ENCODE data around the gene WDR5. TPM values are rescaled to one million over a fixed set of nuclear protein-coding genes. Genes with fewer than 3 reads are reported as not detected.

Gene WDR5
- total and polyA plus RNA-seq, 2 experiments from 2014 or later, result 21.0 to 25.9 TPM

DNA sequence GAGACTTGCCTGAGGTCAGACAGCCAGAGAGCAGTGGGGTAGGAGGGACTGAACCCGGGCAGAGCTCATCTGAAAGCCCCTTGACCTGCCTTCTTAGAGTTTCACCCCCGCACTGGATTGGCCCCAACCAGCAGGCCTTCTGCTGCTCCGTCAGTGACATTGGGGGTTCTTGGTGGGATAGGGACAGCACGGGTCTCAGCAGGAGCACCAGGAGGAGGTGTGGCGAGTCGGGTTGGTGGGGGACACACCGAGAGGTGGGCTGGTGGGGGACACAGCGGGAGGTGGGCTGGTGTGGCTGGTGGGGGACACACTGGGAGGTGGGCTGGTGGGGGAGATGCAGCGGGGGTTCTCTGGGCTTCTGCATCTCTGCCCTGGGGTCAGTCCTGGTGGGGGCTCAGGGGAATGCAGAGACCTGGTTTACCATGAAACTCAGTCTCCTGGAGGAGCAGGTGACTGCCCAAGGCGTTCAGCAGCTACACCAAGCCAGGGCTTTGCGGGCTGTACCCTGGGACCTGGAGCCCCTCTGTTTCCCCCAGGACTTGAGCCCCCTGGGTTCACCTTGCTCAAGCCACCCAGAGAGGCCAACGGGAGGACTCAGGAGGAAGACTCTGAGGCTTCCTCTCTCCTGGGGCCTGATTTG is 56.5 kb downstream of the WDR5 start:
- Histone ChIP-seq H3K79me2 (ENCODE audit: insufficient read depth) (no peaks in the 10 kb centered on the region), H3K27ac (no peak overlapping the region), H3K4me3 (no peak overlapping the region), H4K20me1 (ENCODE audit: insufficient read depth) (no peaks in the 10 kb centered on the region), H3K9me3 (ENCODE audit: low read depth) (no peaks in the 10 kb centered on the region), H3K4me2 (ENCODE audit: unreplicated experiment) (no peak overlapping the region), H3K9ac (no peak overlapping the region), H3K36me3 (ENCODE audit: low read depth) (no peaks in the 10 kb centered on the region), H3K4me1 (ENCODE audit: insufficient read depth) (no peaks in the 10 kb centered on the region), H3K27me3 (replicated peaks; ENCODE audit: insufficient read depth) (peaks cover 16% of the 10 kb centered on the region), H3F3A (ENCODE audit: insufficient read depth) (no peaks in the 10 kb centered on the region), H3K9me2 (ENCODE audit: insufficient read depth) (no peaks in the 10 kb centered on the region), H2AFZ (no peak overlapping the region)
- DNase-seq, result no peak
- 61 to 67% methylated on average over 7 to 11 of the region's 12 CpGs for WGBS, 2 experiments (ENCODE audit: low coverage in 1 of 2, low lambda C conversion rate in 2 of 2, missing lambda C conversion rate in 2 of 2)
- TF ChIP-seq EZH2 (IDR thresholded peaks at IDR 0.05; ENCODE audit: insufficient read depth, poor library complexity, severe bottlenecking), result no peak
- no peak for TF ChIP-seq EZH2phosphoT487 (IDR thresholded peaks at IDR 0.05; ENCODE audit: insufficient read depth, low read depth)
- in situ Hi-C loops (cut with MboI), result no loop called here

DNA sequence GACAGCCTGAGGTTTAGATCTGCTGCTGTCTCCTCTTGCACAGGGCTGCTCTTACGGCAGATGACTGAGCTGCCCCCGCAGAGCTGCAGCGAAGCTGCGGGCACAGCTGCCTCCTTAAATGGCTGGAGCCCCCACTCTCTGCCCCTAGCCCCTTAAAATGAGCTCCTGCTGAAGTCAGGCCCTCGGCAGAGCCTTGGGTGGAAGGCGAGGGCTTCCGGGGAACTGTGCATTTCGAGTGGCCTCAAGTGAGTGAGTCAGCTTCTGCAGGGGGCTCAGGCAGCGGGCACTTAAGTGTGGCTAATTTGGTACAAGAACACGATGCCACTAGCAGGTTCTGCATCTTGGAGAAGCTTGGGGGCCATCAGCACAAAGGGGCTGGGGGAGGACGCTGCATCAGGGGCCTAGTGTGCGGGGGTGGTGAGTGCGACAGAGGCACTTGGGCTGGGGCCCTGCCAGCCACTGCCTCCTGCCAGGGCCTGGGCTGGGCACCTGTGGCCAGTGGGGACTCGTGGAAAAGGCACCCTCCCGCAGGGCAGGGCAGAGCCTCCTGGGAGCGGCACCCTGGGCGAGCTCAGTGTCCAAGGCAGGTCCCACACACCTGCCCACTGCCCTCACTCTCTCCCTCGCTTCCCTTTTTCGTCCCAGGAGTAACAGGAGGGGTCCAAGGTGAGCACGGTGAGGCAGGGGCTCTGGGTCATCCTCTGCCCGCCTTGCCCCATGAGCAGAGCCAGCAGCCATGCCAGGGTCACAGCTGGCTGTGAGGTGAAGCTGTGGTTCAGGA is 57.3 kb downstream of the WDR5 start:
- Histone ChIP-seq H3K27ac (no peak overlapping the region), H3K79me2 (ENCODE audit: insufficient read depth) (no peaks in the 10 kb centered on the region), H4K20me1 (ENCODE audit: insufficient read depth) (no peaks in the 10 kb centered on the region), H3K27me3 (replicated peaks; ENCODE audit: insufficient read depth) (peaks cover 16% of the 10 kb centered on the region; the same call in 1 of the 2 replicates), H3K9me2 (ENCODE audit: insufficient read depth) (no peaks in the 10 kb centered on the region), H3K9ac (no peak overlapping the region), H3K4me1 (ENCODE audit: insufficient read depth) (no peaks in the 10 kb centered on the region), H2AFZ (no peak overlapping the region), H3K36me3 (ENCODE audit: low read depth) (no peaks in the 10 kb centered on the region), H3K4me2 (ENCODE audit: unreplicated experiment) (no peak overlapping the region), H3K4me3 (no peak overlapping the region), H3F3A (ENCODE audit: insufficient read depth) (no peaks in the 10 kb centered on the region), H3K9me3 (ENCODE audit: low read depth) (no peaks in the 10 kb centered on the region)
- TF ChIP-seq EZH2phosphoT487 (IDR thresholded peaks at IDR 0.05; ENCODE audit: insufficient read depth, low read depth) (no peak), EZH2 (IDR thresholded peaks at IDR 0.05; ENCODE audit: insufficient read depth, poor library complexity, severe bottlenecking) (no peak)
- 63 to 70% methylated on average over 19 to 21 of the region's 21 CpGs for WGBS, 2 experiments (ENCODE audit: low coverage in 1 of 2, low lambda C conversion rate in 2 of 2, missing lambda C conversion rate in 2 of 2)
- in situ Hi-C loops (cut with MboI), result no loop called here
- DNase-seq, result no peak

GRCh38 chr9:134193912-134194535 is 58.1 kb downstream of the WDR5 start:
- Histone ChIP-seq H3K36me3 (ENCODE audit: low read depth) (no peaks in the 10 kb centered on the region), H4K20me1 (ENCODE audit: insufficient read depth) (no peaks in the 10 kb centered on the region), H3K27me3 (replicated peaks; ENCODE audit: insufficient read depth) (peaks cover 11% of the 10 kb centered on the region; the same call in 1 of the 2 replicates), H3K4me3 (no peak overlapping the region), H3K4me1 (ENCODE audit: insufficient read depth) (no peaks in the 10 kb centered on the region), H3K9me3 (ENCODE audit: low read depth) (no peaks in the 10 kb centered on the region), H2AFZ (no peak overlapping the region), H3F3A (ENCODE audit: insufficient read depth) (no peaks in the 10 kb centered on the region), H3K27ac (no peak overlapping the region), H3K9me2 (ENCODE audit: insufficient read depth) (no peaks in the 10 kb centered on the region), H3K79me2 (ENCODE audit: insufficient read depth) (no peaks in the 10 kb centered on the region), H3K9ac (no peak overlapping the region), H3K4me2 (ENCODE audit: unreplicated experiment) (no peak overlapping the region)
- in situ Hi-C loops (cut with MboI), result no loop called here
- DNase-seq, result no peak
- TF ChIP-seq EZH2 (IDR thresholded peaks at IDR 0.05; ENCODE audit: insufficient read depth, poor library complexity, severe bottlenecking), result no peak
- no peak for TF ChIP-seq EZH2phosphoT487 (IDR thresholded peaks at IDR 0.05; ENCODE audit: insufficient read depth, low read depth)
- 60 to 66% methylated on average over 9 to 11 of the region's 11 CpGs for WGBS, 2 experiments (ENCODE audit: low coverage in 1 of 2, low lambda C conversion rate in 2 of 2, missing lambda C conversion rate in 2 of 2)

DNA sequence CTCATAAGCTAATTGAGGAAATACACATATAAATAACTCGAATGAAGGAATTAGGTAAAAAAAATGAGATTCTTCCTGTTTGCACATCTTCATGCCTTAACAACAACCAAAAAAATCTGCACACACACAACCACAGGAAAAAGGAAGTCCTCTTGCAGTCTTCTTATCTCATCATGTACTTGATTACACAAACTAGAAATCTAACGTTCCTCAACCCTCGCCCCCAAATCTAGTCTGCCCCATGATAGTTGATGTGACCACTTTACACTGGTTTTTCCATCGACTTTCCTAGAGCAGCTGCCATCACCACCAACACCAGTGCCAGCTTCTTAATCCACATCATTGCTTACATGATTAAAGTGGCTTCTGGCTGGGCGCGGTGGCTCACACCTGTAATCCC is 59.7 kb downstream of the WDR5 start:
- H3K9me2 ChIP-seq (ENCODE audit: insufficient read depth), result no peaks in the 10 kb centered on the region
- H3K9ac ChIP-seq, result no peak overlapping the region
- no peak overlapping the region for H3K4me2 ChIP-seq (ENCODE audit: unreplicated experiment)
- no peaks in the 10 kb centered on the region for H3K9me3 ChIP-seq (ENCODE audit: low read depth)
- no peak overlapping the region for H2AFZ ChIP-seq
- peaks cover 11% of the 10 kb centered on the region for H3K27me3 ChIP-seq (replicated peaks; ENCODE audit: insufficient read depth)
- H4K20me1 ChIP-seq (ENCODE audit: insufficient read depth), result no peaks in the 10 kb centered on the region
- H3K4me1 ChIP-seq (ENCODE audit: insufficient read depth), result no peaks in the 10 kb centered on the region
- TF ChIP-seq EZH2phosphoT487 (IDR thresholded peaks at IDR 0.05; ENCODE audit: insufficient read depth, low read depth) (no peak), EZH2 (IDR thresholded peaks at IDR 0.05; ENCODE audit: insufficient read depth, poor library complexity, severe bottlenecking) (no peak)
- WGBS, 2 experiments (ENCODE audit: low coverage in 1 of 2, low lambda C conversion rate in 2 of 2, missing lambda C conversion rate in 2 of 2), result 78 to 80% methylated on average over 6 of the region's 6 CpGs
- H3K4me3 ChIP-seq, result no peak overlapping the region
- in situ Hi-C loops (cut with MboI), result no loop called here
- H3K27ac ChIP-seq, result no peak overlapping the region
- H3K36me3 ChIP-seq (ENCODE audit: low read depth), result no peaks in the 10 kb centered on the region
- no peaks in the 10 kb centered on the region for H3K79me2 ChIP-seq (ENCODE audit: insufficient read depth)
- DNase-seq, result no peak
- H3F3A ChIP-seq (ENCODE audit: insufficient read depth), result no peaks in the 10 kb centered on the region

Measured in GM23248 (cell line).